ENCODE data around the gene TM4SF4.

Gene TM4SF4

DNA sequence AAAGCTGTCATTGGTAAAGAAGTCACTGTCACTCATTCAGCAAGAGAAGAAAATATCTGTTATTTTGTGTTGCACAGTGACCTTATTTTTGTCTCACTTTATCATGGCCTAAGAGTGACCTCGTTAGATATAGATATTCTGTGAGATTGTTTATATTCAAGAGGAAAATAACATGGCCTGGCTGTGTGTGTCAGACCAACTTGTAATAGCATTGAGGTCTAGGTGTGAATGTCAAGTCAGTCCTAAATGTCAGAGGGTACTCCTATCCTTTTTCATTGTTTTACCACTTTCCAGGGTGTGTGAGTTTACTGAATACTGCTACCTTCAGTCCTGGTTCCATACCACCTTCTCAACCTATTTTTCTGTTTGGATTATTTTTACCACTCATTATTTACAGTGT is 18.5 kb upstream of the TM4SF4 start:
- no peak for DNase-seq

DNA sequence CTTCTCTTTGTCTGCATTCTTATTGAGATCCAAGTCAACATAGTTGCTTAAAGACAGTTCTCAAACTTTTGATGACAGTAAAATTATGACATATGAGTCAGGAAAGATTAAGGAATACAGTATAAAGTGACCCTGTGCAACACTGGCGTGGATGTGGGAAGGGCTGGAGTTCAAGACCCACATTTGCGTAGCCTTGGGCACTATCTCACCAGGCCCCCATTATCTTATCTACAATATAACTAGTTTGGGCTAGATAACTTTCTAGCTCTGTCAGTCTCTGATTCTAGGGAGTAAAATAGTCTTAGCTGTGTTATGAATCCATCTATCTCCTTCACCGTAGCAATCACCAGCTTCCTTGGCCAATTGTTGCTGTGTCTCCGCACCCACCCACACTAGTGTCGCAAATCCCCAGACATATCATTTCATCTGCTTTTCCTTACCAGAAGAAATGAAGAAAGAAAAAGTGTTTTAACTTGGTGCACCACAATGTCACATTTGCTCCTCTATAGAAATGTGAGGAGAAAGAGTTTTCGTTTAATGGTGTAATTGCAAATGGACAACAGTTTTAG is 14.9 kb upstream of the TM4SF4 start:
- DNase-seq: no peak

DNA sequence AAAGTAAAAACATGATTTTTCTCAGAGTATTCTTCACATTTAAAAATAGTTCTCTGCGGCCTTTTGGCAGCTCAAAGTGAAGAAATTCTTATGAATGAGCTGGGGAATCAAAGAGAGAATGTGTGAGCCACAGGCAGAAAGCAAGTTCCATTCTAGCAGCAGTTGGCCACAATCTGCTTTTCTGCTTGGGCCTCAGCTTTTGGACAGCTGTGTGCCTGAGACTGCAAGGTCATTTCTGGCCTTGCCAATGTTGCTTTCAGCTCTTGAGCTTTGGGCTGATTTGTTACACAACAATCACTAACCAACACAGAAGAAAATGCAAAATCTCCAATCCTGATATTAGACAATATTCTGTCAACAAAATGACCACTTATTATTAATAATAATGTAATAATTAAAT is 14.4 kb upstream of the TM4SF4 start:
- DNase-seq: no peak

DNA sequence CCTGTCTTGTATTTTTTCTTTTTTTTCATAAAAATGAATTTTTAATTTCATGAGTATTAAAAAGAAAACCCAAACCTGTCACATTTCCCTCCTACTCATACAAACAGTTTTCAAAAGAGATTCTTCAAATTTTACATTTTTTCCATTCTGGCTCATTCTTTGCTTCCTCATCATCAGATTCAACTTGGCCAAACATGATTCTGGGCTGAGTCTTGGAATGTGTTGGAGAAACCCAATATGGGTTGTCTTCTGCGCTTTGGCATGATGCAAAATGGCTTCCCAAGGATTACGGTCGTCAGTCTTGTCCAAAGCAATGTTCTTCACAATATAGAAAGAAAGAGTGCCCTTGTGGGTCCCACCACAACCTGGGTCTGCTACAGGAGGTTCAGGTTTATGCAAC is 12.4 kb upstream of the TM4SF4 start:
- no peak for DNase-seq

DNA sequence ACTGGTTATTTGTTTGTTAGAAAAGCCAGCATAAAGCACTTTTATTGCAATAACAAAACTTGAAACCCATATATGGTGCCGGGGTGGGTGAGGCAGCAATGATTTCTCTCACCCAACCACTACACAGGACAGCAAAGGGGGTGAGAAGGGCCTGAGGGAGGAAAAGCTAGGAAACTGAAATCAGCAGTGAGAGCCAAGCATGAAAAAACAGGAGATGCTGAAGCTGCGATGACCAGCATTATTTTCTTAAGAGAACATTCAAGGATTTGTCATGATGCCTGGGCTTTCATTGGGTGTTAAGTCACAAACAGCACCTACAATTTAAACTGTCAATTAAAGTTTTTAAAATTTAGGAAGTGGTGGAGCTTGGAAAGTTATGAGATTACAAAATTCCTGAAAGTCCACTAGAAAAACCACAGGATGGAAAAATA is 11.9 kb upstream of the TM4SF4 start:
- DNase-seq: no peak

DNA sequence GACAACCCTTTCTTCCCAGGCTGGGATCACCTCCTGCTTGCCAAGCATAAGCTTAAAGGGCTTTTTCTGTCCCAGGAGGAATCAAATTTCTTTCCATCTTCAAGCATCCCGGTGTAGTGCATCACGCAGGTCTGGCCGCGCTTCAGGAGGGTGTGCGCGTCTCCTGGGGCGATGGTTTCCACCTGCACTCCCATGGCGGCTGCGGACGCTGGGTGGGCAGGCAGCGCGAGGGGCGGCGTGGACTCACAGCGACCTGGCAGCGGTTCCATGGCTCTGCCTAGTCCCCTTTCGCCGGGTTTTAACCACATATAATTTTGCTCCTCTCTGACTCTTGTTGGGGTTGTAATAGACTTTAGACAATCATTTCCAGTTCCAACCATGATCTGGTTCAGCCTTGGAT is 10.6 kb upstream of the TM4SF4 start:
- DNase-seq: no peak

DNA sequence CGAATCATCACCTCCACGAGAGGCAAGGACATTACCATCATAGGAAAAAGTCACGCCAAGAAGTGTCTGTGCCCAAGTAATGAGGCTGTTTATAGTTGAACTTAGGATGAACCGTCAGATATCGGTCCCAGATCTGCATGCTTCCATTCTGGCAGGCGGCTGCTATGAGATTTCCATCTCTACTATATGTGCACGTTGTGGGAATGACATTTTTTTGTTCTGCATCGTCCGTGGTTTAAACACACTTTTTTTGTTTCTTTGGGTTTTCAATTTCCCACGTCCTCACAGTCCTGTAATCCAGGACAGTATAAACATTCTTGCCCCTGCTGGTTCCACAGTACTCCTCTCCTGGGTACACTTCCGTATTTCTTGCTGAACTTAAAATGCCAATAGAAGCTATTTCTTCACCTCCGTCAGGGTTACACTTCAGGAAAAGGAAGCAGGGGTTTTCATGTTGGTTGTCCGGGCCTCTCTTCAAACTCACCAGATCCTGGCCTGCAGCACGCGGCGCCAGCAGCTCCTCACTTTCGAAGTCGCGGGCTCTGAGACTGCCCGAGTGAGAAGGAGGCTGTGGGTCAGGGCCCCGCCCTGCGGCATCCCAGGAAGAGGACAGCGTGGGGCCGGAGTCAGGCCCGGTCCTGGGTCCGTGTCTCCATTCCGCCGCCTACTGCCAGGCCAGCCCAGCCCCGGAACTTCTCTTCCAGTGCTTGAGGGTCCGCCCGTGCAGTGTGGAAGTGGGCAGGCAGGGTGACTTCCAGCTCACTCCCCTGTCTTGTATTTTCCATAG is 9.8 kb upstream of the TM4SF4 start:
- no peak for DNase-seq

DNA sequence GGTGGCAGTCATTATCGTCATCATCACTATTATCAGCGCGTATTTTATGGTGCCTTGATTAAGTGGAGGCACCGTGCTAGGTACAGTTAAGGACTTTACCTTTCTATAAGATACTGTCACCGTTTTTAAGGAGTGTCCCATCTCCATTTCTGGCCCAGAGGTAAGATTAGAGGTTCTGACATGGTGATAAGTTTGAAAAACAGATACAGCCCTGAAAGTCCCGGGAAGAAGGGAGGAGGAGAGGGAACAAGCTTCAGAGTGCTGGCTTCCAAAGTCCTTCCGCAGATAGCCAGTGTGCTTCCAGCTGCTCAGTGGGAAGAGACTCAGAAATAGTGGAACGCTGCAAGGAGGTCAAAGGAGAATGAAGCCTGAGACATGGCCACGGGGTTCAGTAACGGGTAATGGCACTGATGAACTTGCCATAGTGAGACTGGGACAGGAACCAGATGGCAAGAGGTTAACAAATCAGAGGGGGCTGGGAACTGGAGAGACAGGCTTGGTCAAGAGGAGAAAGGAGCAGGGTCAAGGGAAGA is 9.1 kb upstream of the TM4SF4 start:
- no peak for DNase-seq

DNA sequence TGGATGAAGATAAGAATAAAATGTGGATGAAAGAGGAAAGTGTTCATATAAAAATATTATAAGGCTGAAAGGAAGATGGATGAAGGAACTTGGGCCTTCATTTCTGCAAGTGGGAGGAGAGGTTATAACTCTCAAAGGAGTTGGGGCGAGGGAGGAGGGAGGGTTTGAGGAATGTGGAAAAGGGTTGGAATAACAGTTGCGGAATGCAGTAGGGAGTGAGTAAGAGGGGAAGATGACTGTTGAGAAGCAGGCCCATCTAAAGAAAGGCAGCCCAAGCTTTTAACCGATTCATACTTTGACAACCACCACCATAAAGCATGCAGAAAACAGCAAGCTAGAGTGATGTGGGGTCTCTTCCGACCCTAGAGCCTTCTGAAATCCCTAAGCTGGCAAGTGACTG is 8.3 kb upstream of the TM4SF4 start:
- no peak for DNase-seq

DNA sequence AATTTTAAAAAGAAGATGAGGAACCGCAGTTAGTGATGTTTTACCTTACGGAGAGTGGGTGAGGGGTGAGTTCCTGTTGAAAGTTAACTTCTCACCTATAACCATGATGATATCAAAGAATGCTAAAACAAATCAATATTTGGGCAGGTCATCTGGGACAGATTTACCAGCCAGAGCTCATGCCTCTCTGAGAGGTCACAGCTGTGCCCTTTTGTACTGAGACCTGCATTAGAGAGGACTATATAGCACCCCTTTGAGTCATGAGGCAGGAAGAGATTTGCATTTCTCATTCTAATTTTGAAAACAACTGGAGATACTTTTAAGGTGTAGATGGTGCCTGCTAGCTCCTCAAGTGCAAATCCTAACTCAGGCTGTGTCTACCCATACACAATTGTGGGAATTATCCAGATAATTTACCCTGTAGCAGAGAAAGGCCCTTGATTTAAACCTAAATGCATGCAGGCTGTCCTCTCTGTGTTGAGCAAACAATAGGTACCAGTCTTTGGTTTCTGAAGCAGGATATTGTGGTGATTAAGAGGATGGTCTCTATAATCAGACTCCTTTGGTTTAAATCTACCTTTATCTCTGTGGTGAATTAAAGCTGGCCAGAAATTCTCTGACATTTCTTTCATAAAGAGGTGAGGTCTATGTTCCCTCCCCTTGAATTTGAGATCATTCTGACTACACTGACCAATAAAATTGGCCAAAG is 5.8 kb upstream of the TM4SF4 start:
- DNase-seq: no peak

DNA sequence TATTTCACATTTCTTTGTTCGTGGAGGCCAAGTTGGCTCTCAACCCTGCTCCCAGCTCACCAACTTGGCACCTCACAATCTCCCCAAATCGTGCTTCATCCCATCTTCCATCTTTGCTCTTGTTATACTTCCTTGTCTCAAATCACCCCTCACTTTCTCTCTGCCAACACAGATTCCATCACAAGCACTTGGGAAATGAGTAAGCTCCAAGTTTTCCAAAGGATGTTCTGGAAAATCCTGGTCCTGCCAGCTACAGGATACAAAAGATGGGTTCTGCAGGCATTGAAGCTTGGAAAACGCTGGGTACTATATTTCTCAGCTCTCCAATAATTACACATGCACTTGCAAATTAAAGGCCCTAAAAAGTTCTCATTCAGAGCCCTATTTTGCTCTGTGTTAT is 4.1 kb upstream of the TM4SF4 start:
- no peak for DNase-seq

DNA sequence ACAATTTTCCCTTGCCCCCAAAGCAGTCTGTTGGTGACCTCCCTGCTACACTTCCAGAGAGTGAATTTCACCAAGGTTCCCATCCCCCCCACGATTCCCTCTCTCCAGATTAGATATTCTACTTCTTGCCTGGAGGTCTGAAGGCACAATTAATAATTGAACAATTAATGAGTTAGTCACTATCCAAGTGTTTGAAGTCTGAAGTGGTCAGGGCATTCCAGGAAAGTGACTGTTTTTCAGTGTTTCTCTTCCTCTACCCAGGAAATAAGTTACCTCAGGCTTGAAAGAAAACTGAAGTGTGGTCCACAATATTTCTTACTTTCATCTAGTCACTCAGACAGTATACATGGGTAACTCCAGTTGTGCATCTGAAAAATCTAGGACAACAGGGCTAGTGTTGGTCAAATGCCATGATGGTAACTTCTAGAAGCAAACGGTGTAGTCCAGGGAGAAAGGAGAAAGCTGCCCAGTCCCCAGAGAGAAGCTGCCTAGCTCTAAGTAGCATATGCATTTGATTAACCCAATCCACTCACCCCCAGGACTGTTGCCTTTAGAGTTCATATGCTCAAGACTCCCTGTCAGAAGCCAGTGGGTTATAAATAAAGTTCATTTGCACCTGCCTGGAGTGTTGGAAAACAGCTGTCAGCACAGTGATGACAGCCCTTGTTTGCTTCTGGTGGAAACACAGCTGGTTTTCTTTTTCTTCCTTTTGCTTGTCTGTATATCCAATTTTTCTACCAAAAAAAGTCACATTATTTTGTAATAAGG is 2.3 kb upstream of the TM4SF4 start:
- no peak for DNase-seq

DNA sequence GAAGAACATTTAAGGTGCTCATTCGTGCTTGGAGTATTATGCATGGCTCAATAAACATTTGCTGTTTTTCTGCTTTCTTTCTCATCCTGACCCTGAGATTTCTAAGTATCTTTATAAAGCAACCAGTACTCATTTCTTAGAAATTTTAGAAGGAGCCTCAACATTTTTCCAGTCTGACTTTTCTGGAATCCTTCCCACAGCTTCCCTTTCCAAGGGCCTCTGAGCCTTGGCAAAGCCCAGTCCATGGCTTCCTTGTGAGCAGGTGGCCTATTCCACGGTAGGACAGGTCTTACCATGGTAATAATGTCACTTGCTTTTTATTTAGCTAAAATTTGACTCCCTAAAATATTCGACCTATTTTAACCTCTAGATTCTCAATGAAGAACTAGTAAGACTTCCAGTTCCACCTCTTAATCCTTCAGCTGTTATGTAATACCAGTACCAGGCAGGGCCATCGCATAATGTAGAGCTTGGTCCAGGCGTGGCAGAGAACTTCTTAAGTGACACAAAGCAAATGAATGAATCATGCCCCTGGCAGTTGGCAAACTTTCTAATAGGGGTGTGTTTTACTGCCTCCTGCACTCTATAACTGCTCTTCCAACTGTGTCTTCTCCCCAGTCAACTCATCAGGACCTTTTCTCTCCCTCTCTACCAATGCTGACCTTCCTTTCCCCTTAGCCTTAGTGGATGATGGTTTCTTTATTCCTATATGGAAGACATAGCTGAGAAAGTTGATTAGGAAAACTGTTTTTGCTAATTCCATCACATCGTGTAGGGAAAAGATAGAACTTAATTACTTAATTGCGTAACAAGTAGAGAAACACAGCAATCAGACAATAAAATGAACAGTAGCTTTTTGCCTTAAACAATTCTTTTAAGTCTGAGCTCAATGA is 894 bp upstream of the TM4SF4 start:
- DNase-seq: peak; percentile 45

DNA sequence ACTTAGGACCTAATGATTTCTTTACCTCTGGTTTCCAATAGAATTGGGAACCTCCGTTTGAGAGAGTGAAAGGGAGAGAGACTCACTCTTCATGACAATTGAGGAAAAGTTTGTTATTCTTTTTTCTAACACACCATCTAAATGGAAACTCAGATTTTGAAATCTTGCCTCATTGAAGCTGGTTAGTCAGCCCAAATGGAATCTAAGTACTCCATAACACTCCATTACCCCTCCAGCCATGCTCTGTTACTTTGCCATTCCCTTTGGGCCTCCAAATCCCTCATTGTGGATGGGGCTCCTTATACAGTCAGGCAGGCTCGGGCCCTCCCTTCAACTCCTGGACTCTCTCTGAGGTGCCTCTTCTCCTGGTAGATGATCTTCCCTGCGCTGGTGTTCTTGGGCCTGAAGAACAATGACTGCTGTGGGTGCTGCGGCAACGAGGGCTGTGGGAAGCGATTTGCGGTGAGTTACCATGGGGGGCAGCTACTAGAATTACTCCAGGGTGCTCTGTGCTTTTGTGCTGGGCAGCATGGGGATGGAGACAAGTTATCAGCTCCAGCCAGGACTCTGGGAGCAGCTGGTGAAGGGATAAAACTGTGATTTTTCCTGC is 1.1 kb downstream of the TM4SF4 start:
- DNase-seq: no peak

DNA sequence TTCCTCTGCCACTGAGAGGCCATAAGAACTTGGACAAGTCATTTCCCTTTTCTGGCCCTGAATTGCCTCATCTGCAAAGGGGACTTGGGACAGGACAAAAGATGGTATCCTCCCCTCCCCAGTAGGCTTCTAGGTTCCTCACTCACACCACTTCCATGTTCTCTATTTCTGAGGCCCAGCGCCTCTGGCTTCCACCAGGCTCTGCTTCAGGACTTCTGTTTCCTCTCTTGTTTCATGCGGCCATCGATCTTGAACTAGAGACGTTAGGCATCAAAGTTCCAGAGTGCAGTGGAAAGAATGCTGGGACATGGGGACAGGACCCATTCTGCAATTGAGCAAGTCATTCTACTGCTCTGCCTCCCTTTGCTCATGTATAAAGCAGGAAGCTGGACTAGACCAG is 1.7 kb downstream of the TM4SF4 start:
- no peak for DNase-seq

DNA sequence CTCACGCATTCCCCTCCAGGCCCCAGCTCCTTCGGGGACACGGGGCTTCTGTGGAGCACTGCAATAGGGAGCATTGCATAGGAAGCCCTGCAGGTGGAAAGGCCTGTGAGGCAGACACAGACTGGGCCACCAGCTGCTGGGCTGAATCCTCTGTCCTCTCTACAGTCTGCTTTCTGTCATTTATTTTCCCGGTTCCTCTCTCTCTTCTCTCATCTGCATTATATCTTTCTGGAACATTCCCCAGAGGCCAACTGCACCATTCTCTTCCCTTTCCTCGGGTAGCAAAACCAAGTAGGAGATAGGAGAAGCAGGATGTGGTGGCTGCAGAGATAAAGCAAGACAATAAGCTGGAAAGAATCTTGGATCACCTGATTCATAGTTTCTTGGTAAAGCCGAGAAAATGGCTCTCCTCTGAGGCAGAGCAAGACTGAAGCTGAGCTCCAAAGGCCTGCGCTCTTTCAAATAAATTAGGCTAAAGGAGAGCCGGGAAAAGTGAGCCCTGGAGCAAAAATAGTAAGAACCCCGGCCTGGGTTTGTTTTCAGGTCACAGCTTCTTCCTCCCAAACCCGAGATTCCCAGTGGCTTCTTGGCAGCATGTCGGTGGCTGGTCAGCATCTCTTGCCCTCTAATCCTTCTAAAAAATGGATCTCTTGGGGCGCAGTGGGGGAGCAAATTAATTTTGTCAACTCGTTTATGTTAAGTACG is 5.3 kb downstream of the TM4SF4 start:
- no peak for DNase-seq

DNA sequence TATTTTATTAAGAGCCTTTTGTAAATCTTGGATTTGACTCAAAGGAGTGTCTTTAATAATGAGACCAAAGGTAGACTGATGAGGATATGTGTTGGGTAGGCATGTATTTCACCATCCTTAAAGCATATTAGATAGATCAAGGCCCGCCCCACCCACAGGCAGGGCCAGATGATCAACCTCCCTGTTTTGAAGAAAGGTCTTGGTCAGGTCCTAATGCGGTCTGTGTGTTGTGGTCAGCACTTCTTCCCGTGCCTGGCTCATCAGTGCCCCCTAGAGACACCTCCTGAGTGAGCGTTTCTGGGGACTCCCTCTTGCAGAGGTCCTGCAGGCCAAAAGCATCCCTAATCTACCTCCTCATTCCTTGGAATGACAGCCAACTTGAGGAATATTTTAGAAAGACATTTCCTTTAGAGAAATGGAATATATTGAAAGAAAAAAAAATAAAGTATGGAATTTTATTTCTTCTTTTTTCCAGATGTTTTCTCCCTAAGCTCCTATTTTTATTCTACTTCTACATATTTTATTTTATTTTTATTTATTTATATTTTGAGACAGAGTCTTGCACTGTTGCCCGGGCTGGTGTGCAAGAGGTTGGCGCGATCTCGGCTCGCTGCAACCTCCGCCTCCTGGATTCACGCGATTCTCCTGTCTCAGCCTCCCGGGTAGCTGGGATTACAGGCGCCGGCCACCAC is 6.0 kb downstream of the TM4SF4 start:
- peak; percentile 73 for DNase-seq

DNA sequence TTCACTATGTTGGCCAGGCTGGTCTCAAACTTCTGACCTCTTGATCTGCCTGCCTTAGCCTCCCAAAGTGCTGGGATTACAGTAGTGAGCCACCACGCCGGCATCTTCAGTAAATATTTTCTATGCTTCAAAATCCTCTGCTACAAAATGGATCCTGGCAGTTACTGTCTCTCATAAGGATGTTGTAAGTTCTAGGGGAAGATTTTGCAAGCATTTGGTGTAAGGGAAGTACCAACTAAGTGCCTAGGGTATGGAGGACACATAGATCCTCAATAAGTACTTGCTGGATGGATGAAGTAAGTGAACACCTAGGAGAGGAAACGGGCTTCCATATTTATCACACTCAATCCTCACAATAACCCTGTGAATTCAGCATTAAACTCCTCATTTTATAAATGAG is 6.6 kb downstream of the TM4SF4 start:
- DNase-seq: no peak

DNA sequence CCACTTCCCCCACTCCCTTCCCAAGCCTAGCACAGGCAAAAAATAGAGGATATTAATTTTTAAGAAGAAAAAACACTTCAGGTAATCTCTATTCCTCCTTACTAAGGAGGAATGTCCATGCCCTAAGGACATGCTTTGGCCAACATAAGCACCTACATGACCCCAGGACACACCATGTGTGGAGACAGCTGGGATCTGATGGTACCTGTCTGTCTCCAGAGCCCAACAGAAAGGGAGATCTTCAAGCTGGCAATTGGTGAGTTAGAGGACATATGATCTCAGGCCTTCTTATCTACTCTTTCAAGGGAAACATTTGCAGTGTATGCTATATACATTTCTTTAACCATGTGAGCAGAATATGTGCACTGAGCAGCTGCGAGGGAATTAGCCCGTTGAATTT is 7.0 kb downstream of the TM4SF4 start:
- DNase-seq: no peak

DNA sequence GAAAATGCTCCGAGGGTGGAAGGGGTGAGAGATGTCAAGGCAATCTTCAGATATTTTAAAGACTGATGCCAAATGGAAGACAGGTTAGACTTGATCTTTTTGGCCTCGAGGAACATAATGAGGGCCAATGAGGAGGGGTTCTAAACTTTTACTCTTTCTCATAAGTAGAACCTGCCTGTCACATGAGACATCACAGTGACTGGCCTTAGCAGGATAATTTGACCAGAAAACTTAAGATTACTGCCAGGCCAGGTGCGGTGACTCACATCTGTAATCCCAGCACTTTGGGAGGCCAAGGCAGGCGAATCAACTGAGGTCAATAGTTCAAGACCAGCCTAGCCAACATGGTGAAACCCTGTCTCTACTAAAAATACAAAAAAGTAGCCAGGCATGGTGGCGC is 12.2 kb downstream of the TM4SF4 start:
- DNase-seq: no peak
